HK-2 (cell line): ENCODE data around the gene CHST15.

Experiments used
- DNase-seq: peaks from one replicate; pipeline ENCODE4 v3.0.0-alpha.2; 2018; ENCODE audit not compliant: unreplicated experiment

CHST15 gene

GRCh38 chr10:124083047-124083739 is 10.2 kb downstream of the CHST15 start:
- no peak for DNase-seq

DNA sequence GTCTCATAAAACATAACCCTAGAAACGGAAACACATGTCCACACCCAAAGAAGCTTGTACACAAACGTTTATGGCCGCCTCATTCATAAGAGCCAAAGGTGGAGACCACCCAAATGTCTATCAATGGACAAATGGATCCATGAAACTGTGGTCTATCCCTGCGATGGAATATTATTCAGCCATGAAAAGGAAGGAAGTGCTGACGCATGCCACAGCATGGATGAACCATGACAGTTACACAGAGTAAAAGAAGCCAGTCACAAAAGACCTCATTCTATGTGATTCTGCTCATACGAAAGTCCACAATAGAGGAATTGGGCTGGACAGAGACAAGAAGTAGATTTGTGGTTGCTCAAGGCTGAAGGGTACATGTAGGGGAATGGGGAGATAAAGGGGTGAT is 10.8 kb downstream of the CHST15 start:
- no peak for DNase-seq

- no peak for DNase-seq
These were observed 11.8 kb downstream of the CHST15 start for GRCh38 chr10:124081547-124082140.

GRCh38 chr10:124079864-124080263 is 13.5 kb downstream of the CHST15 start:
- DNase-seq, result no peak

- no peak for DNase-seq
These were observed 14.7 kb downstream of the CHST15 start for GRCh38 chr10:124078714-124079113.

- DNase-seq, result no peak
These were observed 15.4 kb downstream of the CHST15 start for GRCh38 chr10:124078028-124078427.

GRCh38 chr10:124077208-124077993 is 16.0 kb downstream of the CHST15 start:
- no peak for DNase-seq

DNA sequence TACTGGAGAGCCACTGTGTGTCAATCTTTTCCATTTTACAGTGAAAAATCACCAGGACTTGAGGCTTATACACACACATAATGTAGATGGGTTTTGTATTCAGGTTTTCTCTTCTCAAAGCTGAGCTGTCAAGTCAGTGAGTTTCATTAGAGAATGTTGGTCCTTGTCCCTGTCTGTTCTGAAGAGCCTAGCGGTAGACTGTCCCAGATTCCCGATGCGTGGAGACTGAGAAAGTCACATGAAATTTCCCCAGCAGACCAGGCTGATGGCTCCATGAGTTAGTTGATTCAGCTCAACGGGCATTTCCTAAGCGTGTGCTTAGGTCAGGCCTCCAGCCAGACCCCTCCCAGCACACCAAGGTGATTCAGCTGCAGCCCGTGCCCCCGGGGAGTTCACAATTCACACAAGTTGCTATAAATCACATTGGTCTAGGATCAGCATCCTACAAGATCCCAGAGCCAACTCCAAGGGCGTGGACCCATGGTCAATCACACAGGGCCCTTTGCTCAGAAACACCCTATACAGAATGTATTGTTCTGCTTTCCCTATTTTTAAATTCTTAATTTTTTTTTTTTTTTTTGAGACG is 17.2 kb downstream of the CHST15 start:
- DNase-seq, result no peak

GRCh38 chr10:124075231-124075955 is 18.0 kb downstream of the CHST15 start:
- DNase-seq, result no peak

- no peak for DNase-seq
These were observed 18.8 kb downstream of the CHST15 start for GRCh38 chr10:124074501-124075109.

- no peak for DNase-seq
These were observed 19.4 kb downstream of the CHST15 start for GRCh38 chr10:124073978-124074377.

- DNase-seq, result no peak
These were observed 20.9 kb downstream of the CHST15 start for GRCh38 chr10:124072541-124072940.

DNA sequence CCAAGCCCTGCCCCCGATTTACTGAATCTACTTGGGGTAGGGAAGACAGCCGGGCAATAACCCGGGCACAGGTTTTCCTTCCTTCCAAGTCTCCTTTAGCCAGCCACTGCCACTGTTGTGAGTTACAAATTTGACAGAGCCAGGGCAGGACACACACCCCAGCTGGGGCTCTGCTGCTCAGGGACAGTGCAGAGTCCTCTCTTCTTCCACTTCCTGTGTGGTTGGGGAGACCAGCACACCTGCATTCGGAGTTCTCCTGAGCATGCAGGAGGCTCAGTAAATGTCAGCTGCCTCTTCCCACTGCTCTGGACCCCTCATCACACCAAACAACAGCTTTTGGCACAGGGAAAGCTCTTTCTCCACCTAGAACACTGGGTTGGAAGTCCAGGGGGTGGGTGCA is 21.3 kb downstream of the CHST15 start:
- no peak for DNase-seq

DNA sequence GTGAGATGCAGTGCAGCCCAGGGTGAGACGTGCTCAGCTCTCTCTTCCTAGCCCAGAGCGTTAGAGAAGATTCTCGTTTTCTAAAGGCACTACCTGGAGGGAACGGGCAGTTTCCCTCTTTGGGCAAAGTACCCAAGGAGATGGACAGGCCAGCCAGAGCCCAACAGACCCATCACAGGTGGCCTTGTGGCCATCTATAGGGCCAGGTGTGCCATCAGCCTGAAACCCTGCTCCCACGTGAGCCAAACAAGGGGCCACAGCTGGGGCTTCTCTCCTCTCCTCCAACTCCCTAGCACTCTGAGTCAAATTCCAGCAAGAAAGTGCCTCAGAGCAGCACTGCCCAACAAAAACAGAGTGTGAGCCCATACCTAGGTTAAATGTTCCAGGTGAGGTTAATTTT is 22.3 kb downstream of the CHST15 start:
- DNase-seq, result no peak

DNA sequence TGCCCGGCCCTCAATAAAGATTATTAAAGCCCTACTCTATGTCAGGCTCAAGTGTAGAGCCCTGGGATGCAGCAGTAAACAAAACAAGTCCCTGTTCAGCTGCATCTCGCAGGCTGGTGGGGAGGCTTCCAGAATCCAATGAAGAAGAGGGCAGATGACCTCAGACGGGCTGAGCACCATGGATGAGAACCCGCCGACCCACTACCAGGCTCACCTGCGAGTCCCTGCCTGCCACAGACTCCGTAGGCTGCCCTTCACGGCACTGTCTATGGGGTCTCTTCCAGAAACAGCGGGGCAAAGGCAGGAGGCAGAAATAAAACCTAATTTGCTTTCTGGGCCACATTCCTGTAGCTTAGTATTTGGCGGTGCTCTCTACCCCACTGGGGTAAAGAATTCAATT is 22.7 kb downstream of the CHST15 start:
- DNase-seq, result no peak

DNA sequence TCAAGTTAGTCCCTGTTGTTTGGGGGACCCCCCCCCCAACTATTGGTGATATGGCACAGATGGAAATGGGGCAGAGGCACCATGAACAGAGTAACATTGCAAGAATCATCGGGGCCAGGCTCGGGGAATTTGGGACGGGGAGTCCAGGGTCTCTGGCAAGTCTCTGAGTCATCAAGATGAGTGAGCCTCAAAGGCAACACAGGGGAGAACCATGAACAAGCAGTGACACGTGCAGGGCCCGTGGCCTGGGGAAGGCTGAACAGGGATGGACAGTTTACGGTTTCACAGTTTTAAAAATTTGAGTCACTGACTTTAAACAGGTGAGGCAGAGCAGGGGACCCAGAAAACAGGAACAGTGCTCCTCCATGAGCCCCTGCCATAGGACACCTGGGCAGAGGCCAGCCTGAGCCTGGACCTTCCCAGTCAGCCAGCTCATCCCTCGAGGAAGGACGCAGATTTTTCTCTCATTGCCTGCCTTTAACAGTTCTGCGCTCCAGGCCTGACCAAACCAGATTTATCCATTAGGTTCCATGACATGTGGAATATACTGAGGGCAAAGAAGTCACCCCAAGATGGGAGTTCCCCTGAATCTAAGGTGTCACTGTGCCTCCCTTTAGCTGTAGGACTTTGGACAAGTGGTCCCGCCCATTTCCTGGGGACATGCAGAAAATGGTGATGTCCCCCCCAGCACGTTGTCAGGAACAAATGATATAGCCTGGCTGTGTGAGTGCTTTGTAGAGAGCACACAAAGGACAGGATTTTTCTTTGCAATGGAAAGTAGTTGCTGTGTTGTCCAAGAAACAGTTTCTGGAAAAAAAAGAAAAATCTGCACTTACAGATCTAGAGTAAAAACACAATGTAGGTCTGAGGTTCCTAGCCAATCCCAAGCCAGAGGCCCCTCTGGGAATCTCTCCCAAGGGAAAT is 23.8 kb downstream of the CHST15 start:
- no peak for DNase-seq

DNA sequence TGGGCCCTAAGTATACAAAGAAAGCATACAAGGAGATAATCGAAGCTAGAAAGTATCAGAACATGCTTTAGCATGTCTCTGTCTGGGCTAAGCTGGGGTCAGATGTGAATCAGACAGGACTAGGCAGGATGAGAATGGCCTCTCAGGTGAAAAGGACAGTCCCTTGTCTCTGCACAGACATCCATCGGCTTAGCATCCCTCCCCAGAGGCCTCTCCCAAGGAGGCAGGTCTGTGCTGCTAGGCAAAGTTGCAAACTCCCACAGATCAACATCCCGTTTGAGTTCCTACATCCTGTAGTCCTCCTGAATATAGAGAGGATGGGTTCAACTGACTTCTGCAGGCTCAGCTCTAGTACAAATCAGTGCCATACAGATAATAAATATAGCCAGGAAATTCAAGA is 24.5 kb downstream of the CHST15 start:
- DNase-seq, result no peak

- DNase-seq, result no peak
These were observed 25.5 kb downstream of the CHST15 start for GRCh38 chr10:124067825-124068400.

DNA sequence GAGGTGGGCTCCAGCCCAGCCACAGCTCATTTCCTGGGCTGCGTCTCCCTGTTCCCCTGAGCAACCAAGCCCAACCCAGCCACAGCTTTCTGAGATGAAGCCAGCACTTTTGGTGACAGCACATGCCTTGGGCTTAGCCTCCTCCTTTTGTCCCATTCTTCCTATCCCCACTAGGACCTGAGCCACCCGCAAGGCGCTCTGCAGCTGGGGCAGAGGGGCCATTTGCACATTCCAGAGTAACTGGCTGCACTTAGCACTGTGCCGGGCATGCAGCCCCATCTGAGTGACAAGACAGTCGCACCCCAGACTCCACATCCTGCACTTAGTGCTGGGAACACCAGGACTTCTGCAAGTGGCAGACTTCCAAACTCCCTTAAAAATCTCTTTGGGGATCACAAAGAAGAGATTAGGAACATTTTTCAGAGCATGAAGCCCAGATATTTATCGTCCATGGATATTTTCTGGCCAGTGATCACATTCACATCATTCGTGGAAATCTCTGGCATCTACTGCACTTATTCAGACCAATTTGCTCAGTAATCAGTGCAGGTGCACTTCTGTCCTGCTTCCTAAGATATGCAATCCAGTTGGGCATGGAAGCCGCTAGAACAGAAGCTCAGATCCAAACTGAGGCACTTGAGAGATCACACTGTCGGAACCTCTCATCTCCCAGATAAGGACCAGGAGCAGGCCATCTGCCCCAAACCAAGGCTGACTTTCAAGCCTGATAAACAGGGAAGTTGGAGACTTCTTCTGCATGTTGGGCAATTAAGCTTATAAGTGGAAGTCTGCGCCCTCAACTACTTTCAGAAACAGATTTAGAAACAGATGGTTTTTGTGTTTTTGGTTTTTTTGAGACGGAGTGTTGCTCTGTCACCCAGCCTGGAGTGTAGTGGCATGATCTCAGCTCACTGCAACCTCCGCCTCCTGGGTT is 26.4 kb downstream of the CHST15 start:
- no peak for DNase-seq
